BE2C (cell line): Measurements from ENCODE around the gene EXOC4.

Source experiments
- DNase-seq: peaks from one replicate; pipeline ENCODE4 v3.0.0-alpha.2; 2020
- H3K27me3 ChIP-seq: fragments of 250-450 bp; sonication (Bioruptor Pico); 2 replicates; pipeline ENCODE4 v1.5.1; 2020; ENCODE audit warnings: mild to moderate bottlenecking
- H3K36me3 ChIP-seq: fragments of 250-450 bp; sonication (Bioruptor Pico); 2 replicates; pipeline ENCODE4 v1.5.1; 2020; ENCODE audit warnings: mild to moderate bottlenecking
- H3K4me1 ChIP-seq: fragments of 250-450 bp; sonication (Bioruptor Pico); 2 replicates; pipeline ENCODE4 v1.5.1; 2020
- H3K4me3 ChIP-seq: 2 replicates; pipeline ENCODE4 v1.5.1; 2011; ENCODE audit warnings: low read depth, low read length
- H3K9me3 ChIP-seq: fragments of 250-450 bp; sonication (Bioruptor Pico); 2 replicates; pipeline ENCODE4 v1.5.1; 2020
- CTCF ChIP-seq: IDR thresholded peaks from 2 replicates; pipeline ENCODE4 v1.5.1; 2012; ENCODE audit warnings: mild to moderate bottlenecking, low read depth, low read length

EXOC4 gene

GRCh38 chr7:133282094-133282493 lies 29.2 kb downstream of the EXOC4 start:
- Histone ChIP-seq H3K36me3 (peaks cover 24% of the 10 kb centered on the region), H3K4me1 (no peaks in the 10 kb centered on the region), H3K27me3 (no peaks in the 10 kb centered on the region), H3K9me3 (no peaks in the 10 kb centered on the region), H3K4me3 (no peak overlapping the region)
- DNase-seq = no peak
- TF ChIP-seq CTCF = no peak

GRCh38 chr7:133284092-133284491 lies 31.2 kb downstream of the EXOC4 start:
- no peak for TF ChIP-seq CTCF
- peaks cover 15% of the 10 kb centered on the region for H3K36me3 ChIP-seq
- H3K4me3 ChIP-seq = no peak overlapping the region
- no peaks in the 10 kb centered on the region for H3K27me3 ChIP-seq
- H3K4me1 ChIP-seq = no peaks in the 10 kb centered on the region
- no peak for DNase-seq
- no peaks in the 10 kb centered on the region for H3K9me3 ChIP-seq

- Histone ChIP-seq H3K27me3 (no peaks in the 10 kb centered on the region), H3K36me3 (peaks cover 14% of the 10 kb centered on the region; the same call in 1 of the 2 replicates), H3K4me3 (no peak overlapping the region), H3K4me1 (peaks cover 7% of the 10 kb centered on the region), H3K9me3 (no peaks in the 10 kb centered on the region)
- no peak for TF ChIP-seq CTCF
- DNase-seq = no peak
Observed at GRCh38 chr7:133288970-133289369, 36.1 kb downstream of the EXOC4 start.

GRCh38 chr7:133290041-133290440 lies 37.2 kb downstream of the EXOC4 start:
- H3K4me1 ChIP-seq = peaks cover 14% of the 10 kb centered on the region
- no peaks in the 10 kb centered on the region for H3K27me3 ChIP-seq
- no peak overlapping the region for H3K4me3 ChIP-seq
- no peak for DNase-seq
- H3K36me3 ChIP-seq = peaks cover 14% of the 10 kb centered on the region; the same call in 1 of the 2 replicates
- H3K9me3 ChIP-seq = no peaks in the 10 kb centered on the region
- TF ChIP-seq CTCF = no peak

GRCh38 chr7:133290676-133291333 lies 37.9 kb downstream of the EXOC4 start:
- Histone ChIP-seq H3K27me3 (no peaks in the 10 kb centered on the region), H3K4me1 (peaks cover 21% of the 10 kb centered on the region), H3K36me3 (peaks cover 14% of the 10 kb centered on the region; the same call in 1 of the 2 replicates), H3K9me3 (no peaks in the 10 kb centered on the region), H3K4me3 (no peak overlapping the region)
- no peak for TF ChIP-seq CTCF
- no peak for DNase-seq

GRCh38 chr7:133292631-133293030 lies 39.8 kb downstream of the EXOC4 start:
- Histone ChIP-seq H3K4me1 (peaks cover 26% of the 10 kb centered on the region), H3K36me3 (peaks cover 14% of the 10 kb centered on the region; the same call in 1 of the 2 replicates), H3K4me3 (no peak overlapping the region), H3K9me3 (no peaks in the 10 kb centered on the region), H3K27me3 (no peaks in the 10 kb centered on the region)
- DNase-seq = no peak
- no peak for TF ChIP-seq CTCF
